ENCODE data around the gene BRCA2. TPM values are rescaled to one million over a fixed set of nuclear protein-coding genes. Genes with fewer than 3 reads are reported as not detected.

BRCA2 gene
- total RNA-seq, 1 donor from 2014 or later = 8.5 TPM

GRCh38 chr13:32409561-32410421, 94.5 kb downstream of the BRCA2 start:
- TF ChIP-seq, protein P1, sequence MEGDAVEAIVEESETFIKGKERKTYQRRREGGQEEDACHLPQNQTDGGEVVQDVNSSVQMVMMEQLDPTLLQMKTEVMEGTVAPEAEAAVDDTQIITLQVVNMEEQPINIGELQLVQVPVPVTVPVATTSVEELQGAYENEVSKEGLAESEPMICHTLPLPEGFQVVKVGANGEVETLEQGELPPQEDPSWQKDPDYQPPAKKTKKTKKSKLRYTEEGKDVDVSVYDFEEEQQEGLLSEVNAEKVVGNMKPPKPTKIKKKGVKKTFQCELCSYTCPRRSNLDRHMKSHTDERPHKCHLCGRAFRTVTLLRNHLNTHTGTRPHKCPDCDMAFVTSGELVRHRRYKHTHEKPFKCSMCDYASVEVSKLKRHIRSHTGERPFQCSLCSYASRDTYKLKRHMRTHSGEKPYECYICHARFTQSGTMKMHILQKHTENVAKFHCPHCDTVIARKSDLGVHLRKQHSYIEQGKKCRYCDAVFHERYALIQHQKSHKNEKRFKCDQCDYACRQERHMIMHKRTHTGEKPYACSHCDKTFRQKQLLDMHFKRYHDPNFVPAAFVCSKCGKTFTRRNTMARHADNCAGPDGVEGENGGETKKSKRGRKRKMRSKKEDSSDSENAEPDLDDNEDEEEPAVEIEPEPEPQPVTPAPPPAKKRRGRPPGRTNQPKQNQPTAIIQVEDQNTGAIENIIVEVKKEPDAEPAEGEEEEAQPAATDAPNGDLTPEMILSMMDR (IDR thresholded peaks at IDR 0.05; ENCODE audit: unreplicated experiment) = no peak
- no peak overlapping the region for H3K27ac Mint-ChIP-seq (ENCODE audit: unreplicated experiment)
- DNase-seq (ENCODE audit: low spot score) = peak; percentile 34
- peaks cover 1% of the 10 kb centered on the region for H3K27me3 Mint-ChIP-seq (ENCODE audit: unreplicated experiment)
- peaks cover 28% of the 10 kb centered on the region for H3K4me1 Mint-ChIP-seq (ENCODE audit: unreplicated experiment)
- peak overlapping the region; percentile 84 for H3K4me3 Mint-ChIP-seq (ENCODE audit: unreplicated experiment)
- no peaks in the 10 kb centered on the region for H3K9me3 Mint-ChIP-seq (ENCODE audit: unreplicated experiment)
- H3K36me3 Mint-ChIP-seq (ENCODE audit: low read depth, unreplicated experiment) = no peaks in the 10 kb centered on the region

- H3K9me3 Mint-ChIP-seq (ENCODE audit: unreplicated experiment) = no peaks in the 10 kb centered on the region
Measured at GRCh38 chr13:32413284-32413683, 98.0 kb downstream of the BRCA2 start.

DNA sequence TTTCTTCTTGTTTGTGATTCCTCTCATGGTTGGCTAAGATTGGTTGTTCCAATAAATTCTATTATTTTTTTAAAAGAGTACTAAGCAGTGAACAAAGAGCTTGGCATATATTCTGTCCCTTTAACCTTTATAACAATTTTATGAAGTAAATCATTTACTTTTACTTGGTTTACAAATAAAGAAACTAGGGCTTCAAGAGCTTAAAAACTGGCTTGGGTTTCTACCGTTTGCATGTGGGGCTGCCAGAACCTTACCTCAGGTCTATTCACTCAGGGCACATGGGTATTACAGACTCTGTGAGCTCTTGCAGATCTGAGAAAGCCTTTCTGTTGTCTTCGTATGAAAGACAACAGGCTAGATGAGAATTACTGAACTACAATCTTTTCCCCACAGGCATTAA, 99.3 kb downstream of the BRCA2 start:
- Mint-ChIP-seq H3K4me3 (ENCODE audit: unreplicated experiment) (no peak overlapping the region), H3K27ac (ENCODE audit: unreplicated experiment) (no peak overlapping the region), H3K27me3 (ENCODE audit: unreplicated experiment) (peaks cover 1% of the 10 kb centered on the region), H3K4me1 (ENCODE audit: unreplicated experiment) (peaks cover 9% of the 10 kb centered on the region), H3K36me3 (ENCODE audit: low read depth, unreplicated experiment) (peaks cover 12% of the 10 kb centered on the region), H3K9me3 (ENCODE audit: unreplicated experiment) (peaks cover 7% of the 10 kb centered on the region)
- TF ChIP-seq, protein P1 (IDR thresholded peaks at IDR 0.05; ENCODE audit: unreplicated experiment) = no peak
- no peak for DNase-seq (ENCODE audit: low spot score)

More at GRCh38 chr13:32413284-32413683, 98.0 kb downstream of the BRCA2 start:
- DNase-seq (ENCODE audit: low spot score) = no peak
- peaks cover 22% of the 10 kb centered on the region for H3K4me1 Mint-ChIP-seq (ENCODE audit: unreplicated experiment)
- H3K27ac Mint-ChIP-seq (ENCODE audit: unreplicated experiment) = no peak overlapping the region
- peaks cover 1% of the 10 kb centered on the region for H3K27me3 Mint-ChIP-seq (ENCODE audit: unreplicated experiment)
- no peak overlapping the region for H3K4me3 Mint-ChIP-seq (ENCODE audit: unreplicated experiment)
- peaks cover 5% of the 10 kb centered on the region for H3K36me3 Mint-ChIP-seq (ENCODE audit: low read depth, unreplicated experiment)
- TF ChIP-seq, protein P1 (IDR thresholded peaks at IDR 0.05; ENCODE audit: unreplicated experiment) = no peak

- H3K36me3 Mint-ChIP-seq (ENCODE audit: low read depth, unreplicated experiment) = peaks cover 13% of the 10 kb centered on the region
- peaks cover 7% of the 10 kb centered on the region for H3K9me3 Mint-ChIP-seq (ENCODE audit: unreplicated experiment)
- no peak overlapping the region for H3K27ac Mint-ChIP-seq (ENCODE audit: unreplicated experiment)
- TF ChIP-seq, protein P1 (IDR thresholded peaks at IDR 0.05; ENCODE audit: unreplicated experiment) = peak; percentile 56
- H3K27me3 Mint-ChIP-seq (ENCODE audit: unreplicated experiment) = no peaks in the 10 kb centered on the region
- H3K4me3 Mint-ChIP-seq (ENCODE audit: unreplicated experiment) = no peak overlapping the region
- peak; percentile 37 for DNase-seq (ENCODE audit: low spot score)
- peaks cover 6% of the 10 kb centered on the region for H3K4me1 Mint-ChIP-seq (ENCODE audit: unreplicated experiment)
Measured at GRCh38 chr13:32415019-32415418, 99.7 kb downstream of the BRCA2 start.

DNA sequence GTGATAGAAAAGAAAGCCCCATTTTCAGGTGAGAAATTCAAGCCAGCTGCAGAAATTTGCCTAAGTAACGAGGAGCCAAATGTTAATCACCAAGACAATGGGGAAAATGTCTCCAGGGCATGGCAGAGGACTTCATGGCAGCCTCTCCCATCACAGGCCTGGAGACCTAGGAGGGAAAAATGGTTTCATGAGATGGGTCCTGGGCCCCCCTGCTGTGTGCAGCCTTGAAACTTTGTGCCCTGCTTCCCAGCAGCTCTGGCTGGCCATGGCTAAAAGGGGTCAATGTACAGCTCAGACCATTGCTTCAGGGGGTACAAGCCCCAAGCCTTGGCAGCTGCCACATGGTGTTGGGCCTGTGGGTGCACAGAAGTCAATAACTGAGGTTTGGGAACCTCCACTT, 102.7 kb downstream of the BRCA2 start:
- Mint-ChIP-seq H3K4me1 (ENCODE audit: unreplicated experiment) (peaks cover 3% of the 10 kb centered on the region), H3K4me3 (ENCODE audit: unreplicated experiment) (no peak overlapping the region), H3K27me3 (ENCODE audit: unreplicated experiment) (no peaks in the 10 kb centered on the region), H3K27ac (ENCODE audit: unreplicated experiment) (no peak overlapping the region), H3K9me3 (ENCODE audit: unreplicated experiment) (peaks cover 7% of the 10 kb centered on the region), H3K36me3 (ENCODE audit: low read depth, unreplicated experiment) (peaks cover 18% of the 10 kb centered on the region)
- no peak for DNase-seq (ENCODE audit: low spot score)
- TF ChIP-seq, protein P1 (IDR thresholded peaks at IDR 0.05; ENCODE audit: unreplicated experiment) = no peak

Data from endothelial cell (in vitro differentiated cells).